ENCODE data around the gene LDB2. TPM values are rescaled to one million over a fixed set of nuclear protein-coding genes. Genes with fewer than 3 reads are reported as not detected.

Gene LDB2
- total and polyA plus RNA-seq, 2 donors from 2014 or later = 26.9 to 59.9 TPM

DNA sequence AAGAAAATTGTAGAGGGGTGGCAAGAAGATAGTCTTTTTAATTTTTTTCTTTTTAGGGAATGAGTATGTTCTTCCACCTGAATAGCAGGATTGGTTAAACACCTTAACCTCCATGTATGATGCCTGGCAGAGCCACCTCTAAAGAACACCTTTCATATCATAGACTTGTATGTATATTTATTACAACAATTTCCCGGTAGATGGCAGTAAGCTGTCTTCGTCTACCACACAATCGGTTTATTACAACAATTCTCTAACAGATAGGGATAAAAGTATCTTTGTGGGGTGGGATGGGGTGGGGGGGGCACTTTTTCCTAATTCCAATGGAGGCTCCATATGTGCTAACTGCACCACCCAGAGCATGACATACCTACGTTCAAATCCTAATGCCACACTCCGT is 255.5 kb downstream of the LDB2 start:
- H3K27me3 ChIP-seq (ENCODE audit: control insufficient read depth, insufficient read depth, low read length) = no peaks in the 10 kb centered on the region
- FAIRE-seq (no peak), DNase-seq (no peak)
- intact Hi-C loops (cut with DNase I) = no loop called here
- H3K4me3 ChIP-seq (ENCODE audit: low read length in 3 of 3) = no peak overlapping the region
- H3K36me3 ChIP-seq (ENCODE audit: control insufficient read depth in 2 of 3, insufficient read depth in 3 of 3, low read length in 3 of 3) = no peaks in the 10 kb centered on the region
- H3K9ac ChIP-seq (ENCODE audit: low read length in 3 of 3) = no peak overlapping the region
- no peaks in the 10 kb centered on the region for H3K9me3 ChIP-seq (ENCODE audit: control insufficient read depth in 2 of 3, insufficient read depth in 1 of 3, low read length in 3 of 3)
- H3K27ac ChIP-seq (ENCODE audit: low read depth in 2 of 2, low read length in 2 of 2) = no peak overlapping the region
- TF ChIP-seq, protein P1, sequence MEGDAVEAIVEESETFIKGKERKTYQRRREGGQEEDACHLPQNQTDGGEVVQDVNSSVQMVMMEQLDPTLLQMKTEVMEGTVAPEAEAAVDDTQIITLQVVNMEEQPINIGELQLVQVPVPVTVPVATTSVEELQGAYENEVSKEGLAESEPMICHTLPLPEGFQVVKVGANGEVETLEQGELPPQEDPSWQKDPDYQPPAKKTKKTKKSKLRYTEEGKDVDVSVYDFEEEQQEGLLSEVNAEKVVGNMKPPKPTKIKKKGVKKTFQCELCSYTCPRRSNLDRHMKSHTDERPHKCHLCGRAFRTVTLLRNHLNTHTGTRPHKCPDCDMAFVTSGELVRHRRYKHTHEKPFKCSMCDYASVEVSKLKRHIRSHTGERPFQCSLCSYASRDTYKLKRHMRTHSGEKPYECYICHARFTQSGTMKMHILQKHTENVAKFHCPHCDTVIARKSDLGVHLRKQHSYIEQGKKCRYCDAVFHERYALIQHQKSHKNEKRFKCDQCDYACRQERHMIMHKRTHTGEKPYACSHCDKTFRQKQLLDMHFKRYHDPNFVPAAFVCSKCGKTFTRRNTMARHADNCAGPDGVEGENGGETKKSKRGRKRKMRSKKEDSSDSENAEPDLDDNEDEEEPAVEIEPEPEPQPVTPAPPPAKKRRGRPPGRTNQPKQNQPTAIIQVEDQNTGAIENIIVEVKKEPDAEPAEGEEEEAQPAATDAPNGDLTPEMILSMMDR (IDR thresholded peaks at IDR 0.05; ENCODE audit: borderline replicate concordance, extremely low read depth, insufficient read depth) = no peak
- peaks cover 0 to 2% (median 0%) of the 10 kb centered on the region in 3 donors for H3K4me1 ChIP-seq (ENCODE audit: control insufficient read depth in 2 of 3, insufficient read depth in 2 of 3, low read depth in 1 of 3, low read length in 3 of 3)

DNA sequence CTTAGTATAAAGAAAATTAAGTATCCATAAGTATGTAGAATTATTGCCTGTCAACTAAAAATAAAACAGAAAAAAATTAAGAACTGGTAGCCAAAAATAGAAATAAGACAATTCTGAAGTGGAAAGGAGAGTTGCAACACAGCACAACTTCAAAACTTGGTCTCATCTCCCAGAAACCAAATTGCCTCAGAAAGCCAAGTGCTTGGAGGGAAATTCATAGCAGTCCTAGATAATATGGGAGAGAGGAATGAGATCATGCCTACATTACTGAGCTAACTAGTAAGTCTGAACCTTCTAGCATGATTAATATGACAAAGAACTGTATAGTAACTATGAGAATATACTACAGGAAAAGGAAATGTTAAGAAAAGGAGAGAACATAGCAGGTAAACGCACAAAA is 256.5 kb downstream of the LDB2 start:
- DNase-seq = no peak
- H3K4me3 ChIP-seq (ENCODE audit: low read length in 3 of 3) = no peak overlapping the region
- H3K9me3 ChIP-seq (ENCODE audit: control insufficient read depth in 2 of 3, insufficient read depth in 1 of 3, low read length in 3 of 3) = no peaks in the 10 kb centered on the region
- intact Hi-C loops (cut with DNase I) = no loop called here
- no peaks in the 10 kb centered on the region for H3K27me3 ChIP-seq (ENCODE audit: control insufficient read depth, insufficient read depth, low read length)
- H3K36me3 ChIP-seq (ENCODE audit: control insufficient read depth in 2 of 3, insufficient read depth in 3 of 3, low read length in 3 of 3) = no peaks in the 10 kb centered on the region
- no peak overlapping the region for H3K9ac ChIP-seq (ENCODE audit: low read length in 3 of 3)
- TF ChIP-seq, protein P1 (IDR thresholded peaks at IDR 0.05; ENCODE audit: borderline replicate concordance, extremely low read depth, insufficient read depth) = no peak
- no peak overlapping the region for H3K27ac ChIP-seq (ENCODE audit: low read depth in 2 of 2, low read length in 2 of 2)
- no peak for FAIRE-seq
- peaks cover 0 to 2% (median 0%) of the 10 kb centered on the region in 3 donors for H3K4me1 ChIP-seq (ENCODE audit: control insufficient read depth in 2 of 3, insufficient read depth in 2 of 3, low read depth in 1 of 3, low read length in 3 of 3)

DNA sequence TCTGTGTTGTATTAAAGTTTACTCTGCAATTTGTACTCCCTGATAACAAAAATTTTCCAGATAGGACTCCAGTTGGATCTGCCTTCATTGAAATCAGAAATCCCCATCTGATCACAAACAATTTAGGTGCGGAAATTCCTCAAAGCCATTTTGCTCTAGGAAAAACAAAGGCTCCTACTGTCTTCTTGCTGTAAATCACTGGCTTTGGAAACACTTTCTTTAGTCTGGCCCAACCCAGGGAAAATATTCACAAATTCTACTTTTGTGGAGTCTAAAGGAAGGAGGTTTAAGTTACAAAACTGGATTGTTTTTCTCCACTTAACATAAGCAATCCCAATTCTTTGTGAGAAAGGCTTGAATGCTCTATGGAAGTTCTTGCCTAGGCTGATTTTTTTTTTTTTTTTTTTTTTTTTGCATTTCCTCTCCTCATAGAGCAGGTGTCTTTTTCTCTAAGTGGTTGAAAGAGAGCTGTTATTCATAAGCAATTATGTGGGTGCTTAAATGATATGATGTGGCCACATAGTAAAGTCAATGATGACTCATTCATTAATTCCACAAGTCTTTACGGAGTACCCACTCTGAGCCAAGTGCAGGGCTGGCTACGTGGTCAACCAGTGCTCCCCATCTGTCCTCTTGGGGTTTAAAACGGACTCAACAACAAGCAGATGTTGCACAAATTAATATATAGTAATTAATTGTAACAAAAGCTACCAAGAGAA is 261.4 kb downstream of the LDB2 start:
- FAIRE-seq (no peak), DNase-seq (peak in 1 of 5 donors; percentile 33)
- Histone ChIP-seq H3K9ac (ENCODE audit: low read length in 3 of 3) (no peak overlapping the region), H3K27ac (ENCODE audit: low read depth in 2 of 2, low read length in 2 of 2) (no peak overlapping the region), H3K36me3 (ENCODE audit: control insufficient read depth in 2 of 3, insufficient read depth in 3 of 3, low read length in 3 of 3) (no peaks in the 10 kb centered on the region), H3K4me1 (ENCODE audit: control insufficient read depth in 2 of 3, insufficient read depth in 2 of 3, low read depth in 1 of 3, low read length in 3 of 3) (no peaks in the 10 kb centered on the region), H3K27me3 (ENCODE audit: control insufficient read depth, insufficient read depth, low read length) (no peaks in the 10 kb centered on the region), H3K9me3 (ENCODE audit: control insufficient read depth in 2 of 3, insufficient read depth in 1 of 3, low read length in 3 of 3) (no peaks in the 10 kb centered on the region), H3K4me3 (ENCODE audit: low read length in 3 of 3) (no peak overlapping the region)
- TF ChIP-seq, protein P1 (IDR thresholded peaks at IDR 0.05; ENCODE audit: borderline replicate concordance, extremely low read depth, insufficient read depth) = no peak
- intact Hi-C loops (cut with DNase I) = no loop called here

All from kidney (tissue), 14 donors.